ENCODE results near the gene PABPC1L. TPM values are rescaled to one million over a fixed set of nuclear protein-coding genes. Genes with fewer than 3 reads are reported as not detected.
A peak's percentile ranks its signal among the peaks of the same experiment; 100 is the strongest.

The PABPC1L gene
- total RNA-seq, 1 experiment from 2014 or later, result 102 TPM

GRCh38 chr20:44901974-44902373 lies 7.9 kb upstream of the PABPC1L start:
- ChIA-PET POLR2A (no interaction called here), CTCF (no interaction called here)
- Histone ChIP-seq H3K4me1 (ENCODE audit: control insufficient read depth, insufficient read depth, low read length) (no peaks in the 10 kb centered on the region; the same call in 1 of the 2 replicates), H3K27me3 (ENCODE audit: control insufficient read depth, insufficient read depth, low read length) (no peaks in the 10 kb centered on the region), H3K9me3 (ENCODE audit: control insufficient read depth, insufficient read depth, low read depth, low read length) (no peaks in the 10 kb centered on the region), H3K36me3 (ENCODE audit: control insufficient read depth, insufficient read depth, low read length) (peaks cover 38% of the 10 kb centered on the region), H3K4me3 (ENCODE audit: low read depth in 2 of 2, low read length in 2 of 2) (no peak overlapping the region), H3K27ac (ENCODE audit: low read length) (no peak overlapping the region)
- no peak for TF ChIP-seq POLR2AphosphoS5 (IDR thresholded peaks at IDR 0.05; ENCODE audit: low read depth, low read length)
- TF ChIP-seq TCF7L2 (IDR thresholded peaks at IDR 0.05; ENCODE audit: low read depth, low read length), result no peak
- TF ChIP-seq SIN3A (IDR thresholded peaks at IDR 0.05; ENCODE audit: borderline replicate concordance, insufficient read depth, low read depth, low read length), result no peak
- no peak for TF ChIP-seq REST (IDR thresholded peaks at IDR 0.05; ENCODE audit: insufficient read depth in 1 of 2, low read depth in 2 of 2, low read length in 1 of 2)
- TF ChIP-seq CTCF (IDR thresholded peaks at IDR 0.05), result no peak
- no TSS peak for BruUV-seq (replicated peaks)
- no peak for DNase-seq (ENCODE audit: low read depth, low spot score)
- peak; percentile 62; the same call in 1 of the 2 replicates for ATAC-seq
- intact Hi-C loops (cut with micrococcal nuclease; ENCODE audit: unreplicated experiment), result no loop called here
- in situ Hi-C loops (cut with HindIII; ENCODE audit: low pct_unique_long_range_greater_than_20kb, low sequenced_read_pairs), result no loop called here

GRCh38 chr20:44904377-44904776 lies 5.5 kb upstream of the PABPC1L start:
- POLR2A ChIA-PET, result no interaction called here
- Histone ChIP-seq H3K27ac (ENCODE audit: low read length) (no peak overlapping the region), H3K4me3 (ENCODE audit: low read depth in 2 of 2, low read length in 2 of 2) (no peak overlapping the region), H3K27me3 (ENCODE audit: control insufficient read depth, insufficient read depth, low read length) (no peaks in the 10 kb centered on the region), H3K4me1 (ENCODE audit: control insufficient read depth, insufficient read depth, low read length) (peaks cover 3% of the 10 kb centered on the region; the same call in 1 of the 2 replicates), H3K9me3 (ENCODE audit: control insufficient read depth, insufficient read depth, low read depth, low read length) (no peaks in the 10 kb centered on the region), H3K36me3 (ENCODE audit: control insufficient read depth, insufficient read depth, low read length) (peaks cover 38% of the 10 kb centered on the region)
- CTCF ChIA-PET, result no interaction called here
- ATAC-seq (no peak), DNase-seq (ENCODE audit: low read depth, low spot score) (no peak)
- TF ChIP-seq SIN3A (IDR thresholded peaks at IDR 0.05; ENCODE audit: borderline replicate concordance, insufficient read depth, low read depth, low read length) (no peak), REST (IDR thresholded peaks at IDR 0.05; ENCODE audit: insufficient read depth in 1 of 2, low read depth in 2 of 2, low read length in 1 of 2) (no peak)
- in situ Hi-C loops (cut with HindIII; ENCODE audit: low pct_unique_long_range_greater_than_20kb, low sequenced_read_pairs), result no loop called here
- no TSS peak for BruUV-seq (replicated peaks)
- intact Hi-C loops (cut with micrococcal nuclease; ENCODE audit: unreplicated experiment), result no loop called here

All from Panc1 (cell line).